ENCODE data around the gene PSMD1. TPM values are rescaled to one million over a fixed set of nuclear protein-coding genes. Genes with fewer than 3 reads are reported as not detected.
"Not testable (repeated sequence)": the region's sequence is repeated elsewhere in the genome, so short reads cannot be mapped to it uniquely, and the experiment has no call there.

Gene PSMD1
- total RNA-seq, 1 donor from 2014 or later: 132 TPM

- Histone ChIP-seq H3K27ac (no peak overlapping the region), H3K36me3 (peaks cover 25% of the 10 kb centered on the region), H3K27me3 (no peaks in the 10 kb centered on the region), H3F3A (ENCODE audit: low read depth) (peaks cover 3% of the 10 kb centered on the region), H3K4me3 (no peak overlapping the region), H4K20me1 (ENCODE audit: low read depth) (peaks cover 45% of the 10 kb centered on the region), H3K79me2 (ENCODE audit: low read depth) (peaks cover 49% of the 10 kb centered on the region), H3K4me2 (no peak overlapping the region), H3K9ac (no peak overlapping the region), H2AFZ (replicated peaks) (no peak overlapping the region), H3K9me3 (ENCODE audit: low read depth) (no peaks in the 10 kb centered on the region), H3K4me1 (peaks cover 5% of the 10 kb centered on the region)
- Mint-ChIP-seq H3K27me3 (ENCODE audit: insufficient read depth, low read depth) (no peaks in the 10 kb centered on the region), H3K36me3 (peaks cover 14% of the 10 kb centered on the region), H3K4me3 (no peak overlapping the region), H3K4me1 (peaks cover 14% of the 10 kb centered on the region), H3K27ac (no peak overlapping the region), H3K9me3 (no peaks in the 10 kb centered on the region)
- DNase-seq (ENCODE audit: low spot score): no peak
- TF ChIP-seq CTCF (IDR thresholded peaks at IDR 0.05): no peak
- TF ChIP-seq EZH2 (IDR thresholded peaks at IDR 0.05): no peak
- TF ChIP-seq EZH2phosphoT487 (IDR thresholded peaks at IDR 0.05): no peak
Observed at GRCh38 chr2:231063347-231063746, 6.7 kb downstream of the PSMD1 start.

GRCh38 chr2:231065966-231066365 lies 9.3 kb downstream of the PSMD1 start:
- Mint-ChIP-seq H3K4me1 (no peaks in the 10 kb centered on the region), H3K27me3 (ENCODE audit: insufficient read depth, low read depth) (no peaks in the 10 kb centered on the region), H3K36me3 (peaks cover 14% of the 10 kb centered on the region), H3K4me3 (no peak overlapping the region), H3K27ac (no peak overlapping the region), H3K9me3 (no peaks in the 10 kb centered on the region)
- no peaks in the 10 kb centered on the region for H3K4me1 ChIP-seq
- no peak overlapping the region for H3K4me3 ChIP-seq
- no peak overlapping the region for H2AFZ ChIP-seq (replicated peaks)
- H3K9ac ChIP-seq: no peak overlapping the region
- H3K27ac ChIP-seq: no peak overlapping the region
- no peaks in the 10 kb centered on the region for H3K27me3 ChIP-seq
- DNase-seq (ENCODE audit: low spot score): no peak
- H3K79me2 ChIP-seq (ENCODE audit: low read depth): peaks cover 23% of the 10 kb centered on the region
- no peak overlapping the region for H3K4me2 ChIP-seq
- no peak for TF ChIP-seq CTCF (IDR thresholded peaks at IDR 0.05)
- no peak for TF ChIP-seq EZH2 (IDR thresholded peaks at IDR 0.05)
- no peak for TF ChIP-seq EZH2phosphoT487 (IDR thresholded peaks at IDR 0.05)
- no peaks in the 10 kb centered on the region for H3K9me3 ChIP-seq (ENCODE audit: low read depth)
- peaks cover 19% of the 10 kb centered on the region for H4K20me1 ChIP-seq (ENCODE audit: low read depth)
- H3F3A ChIP-seq (ENCODE audit: low read depth): peaks cover 3% of the 10 kb centered on the region
- peaks cover 40% of the 10 kb centered on the region for H3K36me3 ChIP-seq

GRCh38 chr2:231067531-231067930 lies 10.9 kb downstream of the PSMD1 start:
- not testable (repeated sequence) for H3K4me3 Mint-ChIP-seq; H2AFZ ChIP-seq (replicated peaks); H3K79me2 ChIP-seq (ENCODE audit: low read depth); H4K20me1 ChIP-seq (ENCODE audit: low read depth); H3K9me3 ChIP-seq (ENCODE audit: low read depth); H3K27ac ChIP-seq; H3K4me3 ChIP-seq; H3K4me1 Mint-ChIP-seq; H3K27me3 Mint-ChIP-seq (ENCODE audit: insufficient read depth, low read depth); H3K4me1 ChIP-seq; H3K4me2 ChIP-seq; H3K9ac ChIP-seq; H3K27ac Mint-ChIP-seq; H3F3A ChIP-seq (ENCODE audit: low read depth); H3K9me3 Mint-ChIP-seq; H3K27me3 ChIP-seq; DNase-seq (ENCODE audit: low spot score)
- H3K36me3 Mint-ChIP-seq: peaks cover 11% of the 10 kb centered on the region
- H3K36me3 ChIP-seq: peaks cover 38% of the 10 kb centered on the region

- Histone ChIP-seq H4K20me1 (ENCODE audit: low read depth) (peaks cover 3% of the 10 kb centered on the region), H3K4me1 (no peaks in the 10 kb centered on the region), H3K27me3 (no peaks in the 10 kb centered on the region), H3K4me3 (no peak overlapping the region), H3F3A (ENCODE audit: low read depth) (no peaks in the 10 kb centered on the region), H3K4me2 (no peak overlapping the region), H3K9me3 (ENCODE audit: low read depth) (no peaks in the 10 kb centered on the region), H3K9ac (no peak overlapping the region), H2AFZ (replicated peaks) (no peak overlapping the region), H3K36me3 (peaks cover 36% of the 10 kb centered on the region), H3K27ac (no peak overlapping the region), H3K79me2 (ENCODE audit: low read depth) (no peaks in the 10 kb centered on the region)
- H3K9me3 Mint-ChIP-seq: no peaks in the 10 kb centered on the region
- H3K36me3 Mint-ChIP-seq: peaks cover 3% of the 10 kb centered on the region
- no peak overlapping the region for H3K4me3 Mint-ChIP-seq
- TF ChIP-seq EZH2phosphoT487 (IDR thresholded peaks at IDR 0.05) (no peak), EZH2 (IDR thresholded peaks at IDR 0.05) (no peak), CTCF (IDR thresholded peaks at IDR 0.05) (no peak)
- DNase-seq (ENCODE audit: low spot score): no peak
- no peak overlapping the region for H3K27ac Mint-ChIP-seq
- no peaks in the 10 kb centered on the region for H3K4me1 Mint-ChIP-seq
- H3K27me3 Mint-ChIP-seq (ENCODE audit: insufficient read depth, low read depth): no peaks in the 10 kb centered on the region
Observed at GRCh38 chr2:231068525-231069222, 12.0 kb downstream of the PSMD1 start.

Data from neural progenitor cell (in vitro differentiated cells).